Activated CD4-positive, alpha-beta memory T cell treated with anti-CD3 and anti-CD28 coated beads, Interleukin-2, amount 10 ng/mL, durations not matched to agents 7 days and 5 days (primary cell): ENCODE data around the gene MIPOL1. TPM values are rescaled to one million over a fixed set of nuclear protein-coding genes. Genes with fewer than 3 reads are reported as not detected.
"Not testable (repeated sequence)": the region's sequence is repeated elsewhere in the genome, so short reads cannot be mapped to it uniquely, and the experiment has no call there.

Experiments
- CTCF ChIA-PET: fragments of 350-600 bp; sonication (Branson Sonifier 250); formaldehyde crosslinking; loops from one replicate; lab custom pipeline; 2021; ENCODE audit warnings: antibody characterized with exemption, inconsistent platforms; lab: Charles Lee
- POLR2A ChIA-PET: fragments of 350-600 bp; sonication (Branson Sonifier 250); formaldehyde crosslinking; loops from one replicate; lab custom pipeline; 2021; ENCODE audit warnings: antibody characterized with exemption; lab: Charles Lee
- DNase-seq: peaks from one replicate; pipeline ENCODE4 v3.0.0-alpha.2; 2020
- H3K27ac Mint-ChIP-seq: one replicate; pipeline ENCODE4 v1.8.0; 2021; ENCODE audit warnings: mild to moderate bottlenecking, mixed read lengths
- H3K27me3 Mint-ChIP-seq: one replicate; pipeline ENCODE4 v1.8.0; 2021; ENCODE audit warnings: mixed read lengths
- H3K36me3 Mint-ChIP-seq: one replicate; pipeline ENCODE4 v1.8.0; 2021; ENCODE audit warnings: low read depth, mixed read lengths
- H3K4me1 Mint-ChIP-seq: one replicate; pipeline ENCODE4 v1.8.0; 2021; ENCODE audit warnings: mixed read lengths
- H3K4me3 Mint-ChIP-seq: one replicate; pipeline ENCODE4 v1.8.0; 2021; ENCODE audit warnings: mild to moderate bottlenecking, mixed read lengths
- H3K9me3 Mint-ChIP-seq: one replicate; pipeline ENCODE4 v1.8.0; 2021; ENCODE audit warnings: mixed read lengths
- total RNA-seq, 2 experiments: library from RNA; stranded (reverse); gene quantifications; one replicate each; pipeline ENCODE4 v1.2.3, GENCODE V29; 2021

Gene MIPOL1
- total RNA-seq, 2 experiments from 2014 or later = 0.18 TPM; not detected in 1

DNA sequence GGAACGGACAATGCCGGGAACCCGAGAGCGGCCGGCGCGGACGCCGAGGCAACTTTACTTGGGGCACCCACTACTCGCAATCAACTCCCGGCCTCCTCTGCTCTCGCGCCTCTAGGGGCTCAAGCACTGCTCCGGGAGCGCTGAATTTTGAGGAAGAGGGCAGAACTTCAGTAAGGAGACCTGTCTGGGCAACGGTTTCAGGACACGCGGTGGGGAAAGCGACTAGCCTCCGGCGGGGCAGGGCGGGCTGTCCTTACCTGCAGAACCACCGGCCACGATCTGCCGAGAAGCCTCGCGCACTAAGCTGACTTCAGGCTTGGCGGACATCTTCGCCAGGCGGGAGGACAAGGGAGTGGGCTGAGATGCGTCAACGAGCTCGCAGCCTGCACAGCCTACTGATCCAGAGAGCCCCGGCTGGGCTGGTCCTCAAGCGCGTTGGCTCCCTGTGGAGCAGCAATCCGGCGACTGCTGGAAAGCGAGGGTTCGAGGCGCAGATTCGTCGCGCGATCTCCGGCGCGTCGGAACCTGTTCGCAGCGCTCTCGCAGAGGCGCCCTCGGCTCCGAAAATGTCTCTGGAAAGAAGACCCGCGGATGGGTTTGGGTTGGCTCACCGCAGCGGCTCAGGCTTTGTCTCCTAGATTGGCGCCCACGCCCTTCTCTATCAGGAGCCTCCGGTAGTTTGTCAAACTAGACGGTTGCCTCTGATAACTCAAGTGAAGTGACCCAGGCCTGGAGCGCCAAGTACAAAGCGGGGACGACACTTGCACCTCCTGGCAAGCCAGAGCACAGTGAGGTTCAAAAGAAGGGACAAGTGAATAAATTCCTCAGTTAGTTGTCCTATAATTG, 25.5 kb upstream of the MIPOL1 start, which contains the start of gene SLC25A21:
Gene SLC25A21 (minus strand): TSS at position 583 of the 846 bp plus-strand sequence.
- Mint-ChIP-seq H3K9me3 (peaks cover 2% of the 10 kb centered on the region), H3K27ac (no peak within 1 kb of the TSS), H3K4me3 (no peak within 1 kb of the TSS), H3K36me3 (no peaks in the 10 kb centered on the region), H3K27me3 (peaks cover 12% of the 10 kb centered on the region), H3K4me1 (no peaks in the 10 kb centered on the region)
- POLR2A ChIA-PET = no interaction called here
- CTCF ChIA-PET = no interaction called here
- no peak for DNase-seq

DNA sequence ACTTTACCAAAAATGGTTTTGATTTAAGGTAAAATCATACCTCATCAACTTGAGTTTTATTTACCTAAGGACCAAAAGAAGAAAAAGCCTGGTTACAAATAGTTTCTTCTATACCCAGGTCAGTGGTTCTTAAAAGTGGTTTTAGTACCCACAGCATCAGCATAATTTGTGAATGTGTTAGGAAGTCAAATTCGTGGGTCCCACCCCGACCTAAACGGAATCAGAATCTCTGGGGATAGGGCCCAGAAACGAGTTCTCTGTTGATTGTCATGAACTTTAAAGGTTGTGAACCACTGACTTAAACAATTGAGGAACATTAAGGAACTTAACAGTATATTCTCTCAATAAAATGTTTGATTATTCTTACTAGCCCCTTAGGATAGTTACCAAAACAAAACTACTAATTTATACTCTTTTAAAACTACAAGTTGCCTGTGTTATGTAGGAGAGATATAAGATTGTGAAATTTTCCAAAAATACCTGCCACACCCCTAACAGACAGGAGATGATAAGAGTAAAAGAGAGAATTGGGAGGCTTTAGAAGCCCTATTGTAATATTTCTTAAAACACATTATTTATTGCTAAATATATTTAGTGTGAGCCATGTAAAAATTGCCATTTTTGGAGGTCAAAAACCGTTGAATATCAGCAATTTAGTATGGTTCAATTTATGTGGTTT, 24.7 kb upstream of the MIPOL1 start:
- Mint-ChIP-seq H3K27ac (no peak overlapping the region), H3K4me1 (no peaks in the 10 kb centered on the region), H3K9me3 (peaks cover 2% of the 10 kb centered on the region), H3K36me3 (no peaks in the 10 kb centered on the region), H3K4me3 (no peak overlapping the region), H3K27me3 (peaks cover 12% of the 10 kb centered on the region)
- DNase-seq = no peak
- ChIA-PET POLR2A (no interaction called here), CTCF (no interaction called here)

DNA sequence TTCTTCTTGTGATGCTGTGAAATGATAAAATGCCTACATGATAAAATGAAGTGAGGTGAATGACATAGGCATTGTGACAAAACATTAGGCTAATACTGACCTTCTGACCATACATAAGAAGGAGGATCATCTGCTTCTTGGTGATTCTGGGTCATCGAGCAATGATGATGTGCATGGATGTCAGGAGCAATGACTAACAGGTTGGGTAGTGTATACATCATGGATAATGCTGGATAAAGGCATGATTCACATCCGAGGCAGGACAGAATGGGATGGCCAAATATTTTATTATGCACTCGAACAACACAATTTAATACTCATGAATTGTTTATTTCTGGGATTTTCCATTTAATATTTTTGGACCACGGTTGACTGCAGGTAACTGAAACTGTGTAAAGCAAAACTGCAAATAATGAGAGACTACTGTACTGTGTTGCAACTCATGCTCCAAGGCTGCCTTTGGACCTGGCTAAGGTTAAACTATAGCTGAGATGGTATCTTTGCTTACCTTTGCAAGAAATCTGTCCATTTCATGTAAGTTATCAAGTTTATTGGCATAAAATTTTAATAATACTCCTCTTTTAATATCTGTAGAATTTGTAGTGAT, 17.7 kb upstream of the MIPOL1 start:
- H3K4me3 Mint-ChIP-seq = no peak overlapping the region
- no peaks in the 10 kb centered on the region for H3K27me3 Mint-ChIP-seq
- H3K4me1 Mint-ChIP-seq = no peaks in the 10 kb centered on the region
- DNase-seq = no peak
- no peak overlapping the region for H3K27ac Mint-ChIP-seq
- peaks cover 8% of the 10 kb centered on the region for H3K9me3 Mint-ChIP-seq
- ChIA-PET CTCF (no interaction called here), POLR2A (no interaction called here)
- H3K36me3 Mint-ChIP-seq = no peaks in the 10 kb centered on the region

DNA sequence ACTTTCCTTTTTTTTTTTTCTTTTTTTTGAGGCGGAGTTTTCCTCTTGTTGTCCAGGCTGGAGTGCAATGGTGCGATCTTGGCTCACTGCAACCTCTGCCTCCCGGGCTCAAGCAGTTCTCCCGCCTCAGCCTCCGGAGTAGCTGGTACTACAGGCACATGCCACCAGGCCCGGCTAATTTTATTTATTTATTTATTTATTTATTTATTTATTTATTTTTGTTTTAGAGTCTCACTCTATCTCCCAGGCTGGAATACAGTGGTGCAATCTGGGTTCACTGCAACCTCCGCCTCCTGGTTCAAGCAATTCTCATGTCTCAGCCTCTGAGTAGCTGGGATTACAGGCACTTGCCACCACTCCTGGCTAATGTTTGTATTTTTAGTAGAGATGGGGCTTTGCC, 16.9 kb upstream of the MIPOL1 start:
- POLR2A ChIA-PET, H3K4me3 Mint-ChIP-seq, H3K4me1 Mint-ChIP-seq, H3K36me3 Mint-ChIP-seq, CTCF ChIA-PET, H3K9me3 Mint-ChIP-seq, H3K27ac Mint-ChIP-seq, H3K27me3 Mint-ChIP-seq, DNase-seq: not testable (repeated sequence)

DNA sequence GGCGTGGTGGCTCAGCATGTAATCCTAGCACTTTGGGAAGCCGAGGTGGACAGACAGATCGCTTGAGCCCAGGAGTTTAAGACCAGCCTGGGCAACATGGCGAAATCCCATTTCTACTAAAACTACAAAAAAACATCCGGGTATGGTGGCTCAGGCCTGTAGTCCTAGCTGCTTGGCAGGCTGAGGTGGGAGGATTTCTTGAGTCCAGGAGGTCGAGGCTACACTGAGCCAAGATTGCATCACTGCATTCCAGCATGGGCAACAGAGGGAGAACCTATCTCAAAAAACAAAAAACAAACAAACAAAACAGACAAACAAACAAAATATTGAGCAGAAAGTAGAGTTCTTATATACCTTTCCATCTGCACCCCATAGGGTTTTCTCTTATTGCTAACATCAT, 16.3 kb upstream of the MIPOL1 start:
- ChIA-PET POLR2A (no interaction called here), CTCF (no interaction called here)
- Mint-ChIP-seq H3K9me3 (peaks cover 8% of the 10 kb centered on the region), H3K4me3 (no peak overlapping the region), H3K4me1 (no peaks in the 10 kb centered on the region), H3K27me3 (no peaks in the 10 kb centered on the region), H3K27ac (no peak overlapping the region), H3K36me3 (no peaks in the 10 kb centered on the region)
- DNase-seq = no peak

DNA sequence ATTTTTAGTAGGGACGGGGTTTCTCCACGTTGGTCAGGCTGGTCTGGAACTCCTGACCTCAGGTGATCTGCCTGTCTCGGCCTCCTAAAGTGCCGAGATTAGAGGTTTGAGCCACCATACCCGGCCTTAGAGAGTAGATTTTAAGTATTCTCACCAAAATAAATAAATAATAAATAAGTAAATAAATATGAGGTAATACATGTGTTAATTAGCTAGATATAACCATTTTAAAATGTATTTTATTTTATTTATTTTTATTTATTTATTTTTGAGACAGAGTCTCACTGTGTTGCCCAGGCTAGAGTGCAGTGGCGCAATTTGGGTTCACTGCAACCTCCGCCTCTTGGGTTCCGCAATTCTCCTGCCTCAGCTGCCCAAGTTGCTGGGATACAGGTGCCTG, 13.2 kb upstream of the MIPOL1 start:
- CTCF ChIA-PET = not testable (repeated sequence)

DNA sequence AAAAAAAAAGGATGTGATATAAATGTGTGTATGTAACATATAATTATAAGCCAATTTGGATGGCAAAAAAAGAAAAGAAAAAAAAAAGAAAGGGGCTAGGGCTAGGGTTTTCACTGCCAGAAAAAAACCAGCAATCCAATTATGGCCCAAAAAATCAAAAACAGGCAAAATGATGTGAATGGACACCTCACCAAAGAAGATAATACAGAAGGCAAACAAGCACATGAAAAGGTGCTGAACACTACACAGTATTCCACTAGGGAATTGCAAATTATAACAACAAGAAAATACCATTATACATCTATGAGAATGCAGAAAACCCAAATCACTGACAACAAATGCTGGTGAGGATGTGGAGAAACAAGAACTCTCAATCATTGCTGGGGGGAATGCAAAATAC, 12.1 kb upstream of the MIPOL1 start:
- no peaks in the 10 kb centered on the region for H3K4me1 Mint-ChIP-seq

More for the DNA sequence above, 13.2 kb upstream of the MIPOL1 start:
- H3K27ac Mint-ChIP-seq, DNase-seq, H3K36me3 Mint-ChIP-seq, H3K4me1 Mint-ChIP-seq, H3K4me3 Mint-ChIP-seq, POLR2A ChIA-PET, H3K9me3 Mint-ChIP-seq, H3K27me3 Mint-ChIP-seq: not testable (repeated sequence)

DNA sequence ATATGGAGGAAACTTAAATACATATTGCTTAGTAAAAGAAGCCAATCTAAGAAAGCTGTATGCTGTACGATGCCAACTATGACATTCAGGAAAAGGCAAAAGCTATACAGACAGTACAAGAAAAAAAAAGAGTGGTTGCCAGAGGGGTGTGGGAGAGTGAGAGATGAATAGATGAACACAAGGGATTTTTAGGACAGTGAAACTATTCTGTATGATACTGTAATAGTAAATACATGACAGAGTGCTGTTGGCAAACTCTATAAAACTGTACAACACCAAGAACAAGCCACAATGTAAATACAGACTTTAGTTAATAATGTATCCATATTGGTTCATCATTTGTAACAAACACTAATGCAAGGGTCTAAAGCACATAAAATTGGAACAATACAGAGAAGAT, 10.9 kb upstream of the MIPOL1 start:
- no peak for DNase-seq
- no peaks in the 10 kb centered on the region for H3K27me3 Mint-ChIP-seq
- no peaks in the 10 kb centered on the region for H3K4me1 Mint-ChIP-seq
- peaks cover 9% of the 10 kb centered on the region for H3K9me3 Mint-ChIP-seq
- no peak overlapping the region for H3K27ac Mint-ChIP-seq
- no peak overlapping the region for H3K4me3 Mint-ChIP-seq
- H3K36me3 Mint-ChIP-seq = no peaks in the 10 kb centered on the region
- CTCF ChIA-PET = no interaction called here
- POLR2A ChIA-PET = no interaction called here

More for the DNA sequence above, 12.1 kb upstream of the MIPOL1 start:
- peaks cover 9% of the 10 kb centered on the region for H3K9me3 Mint-ChIP-seq
- no peaks in the 10 kb centered on the region for H3K27me3 Mint-ChIP-seq
- POLR2A ChIA-PET = no interaction called here
- H3K27ac Mint-ChIP-seq = no peak overlapping the region
- DNase-seq = no peak
- no peaks in the 10 kb centered on the region for H3K36me3 Mint-ChIP-seq
- CTCF ChIA-PET = interaction anchor here (0.7 kb wide), 1 partner anchor 11 kb away, joined by 5 read pairs; no protein-coding TSS in a partner anchor
- no peak overlapping the region for H3K4me3 Mint-ChIP-seq

DNA sequence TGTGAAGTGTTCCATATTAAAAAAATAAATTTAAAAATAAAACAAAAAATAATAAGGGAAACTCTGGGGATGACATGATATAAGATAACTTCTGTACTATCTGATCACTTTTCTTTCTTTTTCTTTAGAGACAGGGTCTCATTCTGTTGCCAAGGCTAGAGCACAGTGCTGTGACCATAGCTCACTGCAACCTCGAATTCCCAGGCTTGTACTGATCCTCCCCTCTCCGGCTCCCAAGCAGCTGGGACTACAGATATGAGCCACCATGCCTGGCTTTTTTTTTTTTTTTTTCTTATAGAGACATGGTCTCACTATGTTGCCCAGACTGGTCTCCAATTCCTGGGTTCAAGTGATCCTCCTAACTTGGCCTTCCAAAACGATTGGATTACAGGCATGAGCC, 10.4 kb upstream of the MIPOL1 start:
- Mint-ChIP-seq H3K36me3 (no peaks in the 10 kb centered on the region), H3K4me3 (no peak overlapping the region), H3K4me1 (no peaks in the 10 kb centered on the region), H3K27me3 (no peaks in the 10 kb centered on the region), H3K27ac (no peak overlapping the region), H3K9me3 (peaks cover 7% of the 10 kb centered on the region)
- ChIA-PET CTCF (no interaction called here), POLR2A (no interaction called here)
- DNase-seq = no peak

DNA sequence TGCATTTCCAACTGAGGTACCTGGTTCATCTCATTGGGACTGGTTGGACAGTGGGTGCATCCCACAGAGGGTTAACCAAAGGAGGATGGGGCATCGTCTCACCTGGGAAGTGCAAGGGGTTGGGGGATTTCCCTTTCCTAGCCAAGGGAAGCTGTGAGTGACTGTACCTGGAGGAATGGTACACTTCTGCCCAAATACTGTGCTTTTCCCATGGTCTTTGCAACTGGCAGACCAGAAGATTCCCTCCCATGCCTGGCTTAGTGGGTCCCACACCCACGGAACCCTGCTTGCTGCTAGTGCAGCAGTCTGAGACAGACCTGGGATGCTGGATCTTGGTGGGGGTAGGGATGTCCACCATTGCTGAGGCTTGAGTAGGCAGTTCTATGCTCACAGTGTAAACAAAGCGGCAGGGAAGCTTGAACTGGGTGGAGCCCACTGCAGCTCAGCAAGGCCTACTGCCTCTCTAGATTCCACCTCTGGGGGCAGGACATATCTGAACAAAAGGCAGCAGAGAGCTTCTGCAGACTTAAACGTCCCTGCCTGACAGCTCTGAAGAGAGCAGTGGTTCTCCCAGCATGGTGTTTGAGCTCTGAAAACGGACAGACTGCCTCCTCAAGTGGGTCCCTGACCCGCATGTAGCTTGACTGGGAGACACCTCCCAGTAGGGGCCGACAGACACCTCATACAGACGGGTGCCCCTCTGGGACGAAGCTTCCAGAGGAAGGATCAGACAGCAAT, 9.7 kb upstream of the MIPOL1 start:
- POLR2A ChIA-PET, H3K27ac Mint-ChIP-seq, H3K9me3 Mint-ChIP-seq, H3K27me3 Mint-ChIP-seq, H3K36me3 Mint-ChIP-seq, H3K4me3 Mint-ChIP-seq, H3K4me1 Mint-ChIP-seq, CTCF ChIA-PET, DNase-seq: not testable (repeated sequence)

DNA sequence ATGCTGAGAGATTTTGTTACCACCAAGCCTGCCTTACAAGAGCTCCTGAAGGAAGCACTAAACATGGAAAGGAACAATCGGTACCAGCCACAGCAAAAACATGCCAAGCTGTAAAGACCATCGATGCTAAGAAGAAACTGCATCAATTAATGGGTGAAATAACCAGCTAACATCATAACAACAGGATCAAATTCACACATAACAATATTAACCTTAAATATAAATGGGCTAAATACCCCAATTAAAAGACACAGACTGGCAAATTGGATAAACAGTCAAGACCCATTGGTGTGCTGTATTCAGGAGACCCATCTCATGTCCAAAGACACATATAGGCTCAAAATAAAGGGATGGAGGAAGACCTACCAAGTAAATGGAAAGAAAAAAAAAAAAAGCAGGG, 8.0 kb upstream of the MIPOL1 start:
- CTCF ChIA-PET, H3K27ac Mint-ChIP-seq, H3K27me3 Mint-ChIP-seq, H3K4me1 Mint-ChIP-seq, POLR2A ChIA-PET, H3K9me3 Mint-ChIP-seq, DNase-seq, H3K4me3 Mint-ChIP-seq, H3K36me3 Mint-ChIP-seq: not testable (repeated sequence)

DNA sequence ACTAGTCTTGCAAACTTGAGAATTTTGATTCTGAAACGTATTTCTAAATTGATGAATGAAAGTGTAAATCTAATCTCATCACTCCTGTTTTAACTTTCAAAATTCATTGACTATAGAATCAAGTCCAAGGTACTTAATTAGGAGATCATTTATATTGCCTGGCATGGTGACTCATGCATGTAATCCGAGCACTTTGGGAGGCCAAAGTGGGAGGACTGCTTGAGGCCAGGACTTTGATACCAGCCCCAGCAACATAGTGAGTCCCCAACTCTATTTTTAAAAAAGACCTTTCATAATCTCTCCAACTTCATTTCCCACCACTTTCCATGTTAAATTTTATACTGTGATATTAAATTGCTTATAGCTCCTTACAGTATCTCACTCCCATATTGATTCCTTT, 3.0 kb upstream of the MIPOL1 start:
- ChIA-PET CTCF (no interaction called here), POLR2A (no interaction called here)
- no peaks in the 10 kb centered on the region for H3K36me3 Mint-ChIP-seq
- no peak overlapping the region for H3K4me3 Mint-ChIP-seq
- H3K27ac Mint-ChIP-seq = no peak overlapping the region
- H3K4me1 Mint-ChIP-seq = peaks cover 8% of the 10 kb centered on the region
- peaks cover 18% of the 10 kb centered on the region for H3K27me3 Mint-ChIP-seq
- no peak for DNase-seq
- H3K9me3 Mint-ChIP-seq = peaks cover 2% of the 10 kb centered on the region

DNA sequence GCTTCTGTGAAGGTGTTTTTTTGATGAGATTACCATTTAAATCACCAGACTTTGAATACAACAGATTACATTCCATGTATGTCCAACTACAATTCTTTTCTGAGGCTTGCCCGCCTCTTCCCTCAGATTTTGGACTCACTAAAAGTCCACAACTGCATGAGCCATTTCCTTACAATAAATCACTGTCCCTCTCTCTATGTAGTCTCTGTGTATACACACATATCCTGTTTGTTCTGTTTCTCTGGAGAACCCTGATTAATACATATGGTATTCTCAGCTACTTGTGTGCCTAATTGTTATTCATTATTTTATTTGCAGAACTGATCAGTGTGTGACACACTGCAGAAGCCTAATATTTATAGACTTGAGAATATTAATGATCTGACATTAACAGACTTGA, 2.4 kb upstream of the MIPOL1 start:
- Mint-ChIP-seq H3K36me3 (no peaks in the 10 kb centered on the region), H3K4me3 (no peak overlapping the region), H3K9me3 (peaks cover 2% of the 10 kb centered on the region), H3K27ac (no peak overlapping the region), H3K27me3 (peaks cover 18% of the 10 kb centered on the region), H3K4me1 (peaks cover 8% of the 10 kb centered on the region)
- CTCF ChIA-PET = no interaction called here
- no peak for DNase-seq
- POLR2A ChIA-PET = no interaction called here
